Psoas muscle (tissue), 8 donors: ENCODE results near the gene FAM219A. TPM values are rescaled to one million over a fixed set of nuclear protein-coding genes. Genes with fewer than 3 reads are reported as not detected.

Source experiments
- ATAC-seq, 4 donors: fragments of 200-7000 bp; cut with Tn5 transposase; one replicate each; pipeline ENCODE4 v1.9.1; 2020; ENCODE audit warnings: moderate library complexity in 3 of 4, mild to moderate bottlenecking in 2 of 4
- DNase-seq, 2 donors: peaks; one replicate each; pipeline ENCODE4 v3.0.0-alpha.2; 2020
- H3K27ac ChIP-seq: fragments of 200-600 bp; one replicate; pipeline ENCODE4 v1.8.0; 2022
- H3K27me3 ChIP-seq, 3 donors: fragments of 200-600 bp in 1 of 3; one replicate each; pipeline versions ENCODE4 v1.6.1 to v1.8.0; 2013 to 2022; ENCODE audit warnings: low read length in 2 of 3, mild to moderate bottlenecking in 2 of 3, moderate library complexity in 1 of 3; ENCODE audit not compliant: insufficient read depth in 3 of 3
- H3K36me3 ChIP-seq, 2 donors: fragments of 200-600 bp in 1 of 2; one replicate each; pipeline versions ENCODE4 v1.6.1 to v1.8.0; 2013 to 2022; ENCODE audit warnings: low read depth in 1 of 2, mild to moderate bottlenecking in 1 of 2, moderate library complexity in 1 of 2; ENCODE audit not compliant: insufficient read depth in 1 of 2
- H3K4me1 ChIP-seq: fragments of 200-600 bp; one replicate; pipeline ENCODE4 v1.8.0; 2022
- H3K4me3 ChIP-seq: fragments of 200-600 bp; one replicate; pipeline ENCODE4 v1.8.0; 2022; ENCODE audit warnings: mild to moderate bottlenecking
- H3K9me3 ChIP-seq: fragments of 200-600 bp; one replicate; pipeline ENCODE4 v1.8.0; 2022
- CTCF ChIP-seq: fragments of 200-600 bp; IDR thresholded peaks from one replicate; pipeline ENCODE4 v1.8.0; 2022; ENCODE audit warnings: antibody characterized with exemption
- WGBS, 3 donors: extraction: QIAGEN DNeasy Blood & Tissue Kit; methylation state at CpG; one replicate each; pipeline versions ENCODE4 v1.1.6 to v1.1.7; 2013; 5-methylcytosine and 5-hydroxymethylcytosine counted together
- intact Hi-C, 2 donors: fragments of 100-400 bp; cut with DNase I; formaldehyde crosslinking; loops; one replicate each; pipeline versions ENCODE4 v1.11.0 to v1.14.2; 2022
- polyA plus RNA-seq, 3 donors: library from polyadenylated mRNA; stranded (reverse); fragments of 200-250 nt; gene quantifications; one replicate each; pipeline ENCODE4 v1.2.3, GENCODE V29; 2013
- total RNA-seq, 4 donors: library from RNA; stranded (reverse); fragmentation: NEBNext Ultra II Directional in 2 of 4; extraction: Animal tissue kit (Norgen Biotek cat#: 25700) in 2 of 4; gene quantifications; one replicate each; pipeline versions ENCODE4 v1.2.1 to v1.2.4, GENCODE V29; 2021 to 2023
- donor health status: healthy with polysubstance abuse.
- donor health status: DM: no; HTN: no; CAD: no; lungs with moderate emphysema.
- donor health status: Bipolar disorder and iron deficiency.
- donor health status: healthy.
- donor health status: DM: yes; HTN: yes; CAD: no.
- donor health status: DM: no; HTN: no; CAD: no.
- donor health status: DM: no; HTN: no; CAD: no.
- donor health status: DM: yes; HTN: yes; CAD: no.

Gene FAM219A
- total and polyA plus RNA-seq, 7 donors = 25.4 to 99.4 (median 36.5) TPM

GRCh38 chr9:34380034-34380510 lies 78.3 kb downstream of the FAM219A start:
- Histone ChIP-seq H3K27me3 (no peaks in the 10 kb centered on the region), H3K4me1 (peaks cover 19% of the 10 kb centered on the region), H3K9me3 (no peaks in the 10 kb centered on the region), H3K4me3 (peak overlapping the region; percentile 78), H3K36me3 (no peaks in the 10 kb centered on the region), H3K27ac (peak overlapping the region; percentile 21)
- 56 to 62% (median 60%) methylated on average over 24 of the region's 24 CpGs for WGBS, 3 donors
- no peak for TF ChIP-seq CTCF
- no peak for DNase-seq
- intact Hi-C loops = no loop called here
- ATAC-seq = no peak

- WGBS, 3 donors = 20 to 25% (median 21%) methylated on average over 34 to 35 of the region's 35 CpGs
- Histone ChIP-seq H3K9me3 (no peaks in the 10 kb centered on the region), H3K27me3 (no peaks in the 10 kb centered on the region), H3K4me1 (peaks cover 23% of the 10 kb centered on the region), H3K4me3 (peak overlapping the region; percentile 78), H3K36me3 (no peaks in the 10 kb centered on the region), H3K27ac (no peak overlapping the region)
- peak; percentile 54 to 64 (median 60) for ATAC-seq
- DNase-seq = peak; percentile 87 to 93
- TF ChIP-seq CTCF = peak; percentile 98
- intact Hi-C loops = loop anchor here (1.0 to 5.0 kb wide), 2 partner anchors 47 to 122 kb away; no protein-coding TSS in a partner anchor
These were observed 78.9 kb downstream of the FAM219A start for GRCh38 chr9:34379334-34380033.

- Histone ChIP-seq H3K27me3 (no peaks in the 10 kb centered on the region), H3K36me3 (no peaks in the 10 kb centered on the region), H3K4me1 (peaks cover 29% of the 10 kb centered on the region), H3K9me3 (no peaks in the 10 kb centered on the region), H3K27ac (no peak overlapping the region), H3K4me3 (no peak overlapping the region)
- TF ChIP-seq CTCF = no peak
- intact Hi-C loops = loop anchor here (1.0 to 5.0 kb wide), 2 partner anchors 46 to 121 kb away; no protein-coding TSS in a partner anchor
- WGBS, 3 donors = 91 to 97% (median 95%) methylated on average over 3 of the region's 3 CpGs
- no peak for ATAC-seq
- no peak for DNase-seq
These were observed 79.9 kb downstream of the FAM219A start for GRCh38 chr9:34378376-34379060.

GRCh38 chr9:34377404-34377746 lies 81.0 kb downstream of the FAM219A start:
- ATAC-seq = no peak
- peak; percentile 27 to 72 for DNase-seq
- WGBS, 3 donors = 3 to 13% (median 5%) methylated on average over 21 of the region's 21 CpGs
- Histone ChIP-seq H3K27ac (peak overlapping the region; percentile 78), H3K36me3 (peaks cover 0 to 2% of the 10 kb centered on the region in 2 donors), H3K27me3 (no peaks in the 10 kb centered on the region), H3K9me3 (no peaks in the 10 kb centered on the region), H3K4me1 (peaks cover 29% of the 10 kb centered on the region), H3K4me3 (peak overlapping the region; percentile 71)
- intact Hi-C loops = loop anchor here (5.0 kb wide), 1 partner anchor 120 kb away; no protein-coding TSS in a partner anchor
- no peak for TF ChIP-seq CTCF
